Neural cell (in vitro differentiated cells): ENCODE measurements around the gene SFI1.

Source experiments
- CTCF ChIP-seq: fragments of 450-650 bp; IDR thresholded peaks from 2 replicates; pipeline ENCODE4 v1.5.1; 2014; ENCODE audit warnings: antibody characterized with exemption, mild to moderate bottlenecking, moderate library complexity; ENCODE audit not compliant: poor library complexity, severe bottlenecking
- EP300 ChIP-seq: fragments of 450-650 bp; conservative IDR thresholded peaks from 2 replicates; pipeline ENCODE4 v1.6.1; 2014; ENCODE audit warnings: antibody characterized with exemption, mild to moderate bottlenecking, moderate library complexity; ENCODE audit not compliant: poor library complexity, severe bottlenecking
- EZH2 ChIP-seq: fragments of 200-600, 300-800 bp; shearing (Covaris generic), sonication (generic); IDR thresholded peaks from 2 replicates; pipeline ENCODE4 v1.6.1; 2014; ENCODE audit warnings: antibody characterized with exemption, low read length, borderline replicate concordance, mild to moderate bottlenecking; ENCODE audit not compliant: insufficient read depth, poor library complexity, severe bottlenecking
- MXI1 ChIP-seq: fragments of 450-650 bp; conservative IDR thresholded peaks from 2 replicates; pipeline ENCODE4 v1.6.1; 2014; ENCODE audit warnings: antibody characterized with exemption, mild to moderate bottlenecking; ENCODE audit not compliant: poor library complexity, severe bottlenecking
- RAD21 ChIP-seq: fragments of 450-650 bp; conservative IDR thresholded peaks from 2 replicates; pipeline ENCODE4 v1.6.1; 2014; ENCODE audit warnings: antibody characterized with exemption, mild to moderate bottlenecking, moderate library complexity
- REST ChIP-seq: IDR thresholded peaks from 2 replicates; pipeline ENCODE4 v1.6.1; 2012; ENCODE audit warnings: borderline replicate concordance
- TAF1 ChIP-seq: IDR thresholded peaks from 2 replicates; pipeline ENCODE4 v1.6.1; 2012; ENCODE audit warnings: low read depth

GRCh38 chr22:31639436-31640039 is 143.2 kb downstream of the SFI1 start:
- TF ChIP-seq CTCF (no peak), EP300 (no peak), REST (no peak), MXI1 (no peak), EZH2 (no peak), RAD21 (no peak), TAF1 (no peak)
